ENCODE results near the gene TLE2. TPM values are rescaled to one million over a fixed set of nuclear protein-coding genes. Genes with fewer than 3 reads are reported as not detected.
"Not testable (repeated sequence)": the region's sequence is repeated elsewhere in the genome, so short reads cannot be mapped to it uniquely, and the experiment has no call there.

TLE2 gene
- total RNA-seq, 1 experiment from 2014 or later, result 6.2 TPM

- Histone ChIP-seq H3K9me3 (ENCODE audit: control insufficient read depth, insufficient read depth, low read depth, low read length) (no peaks in the 10 kb centered on the region), H3K4me1 (ENCODE audit: control insufficient read depth, insufficient read depth, low read length) (no peaks in the 10 kb centered on the region), H3K27me3 (ENCODE audit: control insufficient read depth, insufficient read depth, low read length) (no peaks in the 10 kb centered on the region), H3K36me3 (ENCODE audit: control insufficient read depth, insufficient read depth, low read length) (no peaks in the 10 kb centered on the region), H3K4me3 (ENCODE audit: low read depth in 2 of 2, low read length in 2 of 2) (no peak overlapping the region), H3K27ac (ENCODE audit: low read length) (no peak overlapping the region)
- TF ChIP-seq CTCF (IDR thresholded peaks at IDR 0.05), result no peak
- no peak for TF ChIP-seq SIN3A (IDR thresholded peaks at IDR 0.05; ENCODE audit: borderline replicate concordance, insufficient read depth, low read depth, low read length)
- TF ChIP-seq REST (IDR thresholded peaks at IDR 0.05; ENCODE audit: insufficient read depth in 1 of 2, low read depth in 2 of 2, low read length in 1 of 2), result no peak
- TF ChIP-seq TCF7L2 (IDR thresholded peaks at IDR 0.05; ENCODE audit: low read depth, low read length), result no peak
- TF ChIP-seq POLR2AphosphoS5 (IDR thresholded peaks at IDR 0.05; ENCODE audit: low read depth, low read length), result no peak
- intact Hi-C loops (cut with micrococcal nuclease; ENCODE audit: unreplicated experiment), result no loop called here
- in situ Hi-C loops (cut with HindIII; ENCODE audit: low pct_unique_long_range_greater_than_20kb, low sequenced_read_pairs), result no loop called here
- ATAC-seq (no peak), DNase-seq (ENCODE audit: low read depth, low spot score) (no peak)
- ChIA-PET POLR2A (no interaction called here), CTCF (no interaction called here)
- no TSS peak for BruUV-seq (replicated peaks)
Observed at GRCh38 chr19:2993579-2993978, 35.5 kb downstream of the TLE2 start.

- ATAC-seq (no peak), DNase-seq (ENCODE audit: low read depth, low spot score) (no peak)
- no peak overlapping the region for H3K27ac ChIP-seq (ENCODE audit: low read length)
- intact Hi-C loops (cut with micrococcal nuclease; ENCODE audit: unreplicated experiment) (no loop called here), in situ Hi-C loops (cut with HindIII; ENCODE audit: low pct_unique_long_range_greater_than_20kb, low sequenced_read_pairs) (no loop called here)
- H3K4me1 ChIP-seq (ENCODE audit: control insufficient read depth, insufficient read depth, low read length), result no peaks in the 10 kb centered on the region
- H3K9me3 ChIP-seq (ENCODE audit: control insufficient read depth, insufficient read depth, low read depth, low read length), result no peaks in the 10 kb centered on the region
- H3K27me3 ChIP-seq (ENCODE audit: control insufficient read depth, insufficient read depth, low read length), result no peaks in the 10 kb centered on the region
- CTCF ChIA-PET, result no interaction called here
- H3K36me3 ChIP-seq (ENCODE audit: control insufficient read depth, insufficient read depth, low read length), result no peaks in the 10 kb centered on the region
- TF ChIP-seq TCF7L2 (IDR thresholded peaks at IDR 0.05; ENCODE audit: low read depth, low read length) (no peak), SIN3A (IDR thresholded peaks at IDR 0.05; ENCODE audit: borderline replicate concordance, insufficient read depth, low read depth, low read length) (no peak), POLR2AphosphoS5 (IDR thresholded peaks at IDR 0.05; ENCODE audit: low read depth, low read length) (no peak), REST (IDR thresholded peaks at IDR 0.05; ENCODE audit: insufficient read depth in 1 of 2, low read depth in 2 of 2, low read length in 1 of 2) (no peak), CTCF (IDR thresholded peaks at IDR 0.05) (no peak)
- BruUV-seq (replicated peaks), result no TSS peak
- POLR2A ChIA-PET, result no interaction called here
- H3K4me3 ChIP-seq (ENCODE audit: low read depth in 2 of 2, low read length in 2 of 2), result no peak overlapping the region
Observed at GRCh38 chr19:2992958-2993357, 36.1 kb downstream of the TLE2 start.

GRCh38 chr19:2992333-2992732 is 36.7 kb downstream of the TLE2 start:
- in situ Hi-C loops (cut with HindIII; ENCODE audit: low pct_unique_long_range_greater_than_20kb, low sequenced_read_pairs); intact Hi-C loops (cut with micrococcal nuclease; ENCODE audit: unreplicated experiment); H3K27me3 ChIP-seq (ENCODE audit: control insufficient read depth, insufficient read depth, low read length); DNase-seq (ENCODE audit: low read depth, low spot score); BruUV-seq (replicated peaks); H3K4me3 ChIP-seq (ENCODE audit: low read depth in 2 of 2, low read length in 2 of 2); H3K36me3 ChIP-seq (ENCODE audit: control insufficient read depth, insufficient read depth, low read length); CTCF ChIA-PET; POLR2A ChIA-PET; H3K4me1 ChIP-seq (ENCODE audit: control insufficient read depth, insufficient read depth, low read length); H3K27ac ChIP-seq (ENCODE audit: low read length); H3K9me3 ChIP-seq (ENCODE audit: control insufficient read depth, insufficient read depth, low read depth, low read length); ATAC-seq: not testable (repeated sequence)

All from Panc1 (cell line).